ENCODE results near the gene CP. TPM values are rescaled to one million over a fixed set of nuclear protein-coding genes. Genes with fewer than 3 reads are reported as not detected.

CP gene
- total RNA-seq, 1 experiment from 2014 or later = 5.8 TPM

- Histone ChIP-seq H3K4me3 (ENCODE audit: low read depth in 2 of 2, low read length in 2 of 2) (no peak overlapping the region), H3K27ac (ENCODE audit: low read length) (no peak overlapping the region), H3K36me3 (ENCODE audit: control insufficient read depth, insufficient read depth, low read length) (peaks cover 73% of the 10 kb centered on the region), H3K4me1 (ENCODE audit: control insufficient read depth, insufficient read depth, low read length) (no peaks in the 10 kb centered on the region), H3K9me3 (ENCODE audit: control insufficient read depth, insufficient read depth, low read depth, low read length) (no peaks in the 10 kb centered on the region), H3K27me3 (ENCODE audit: control insufficient read depth, insufficient read depth, low read length) (no peaks in the 10 kb centered on the region)
- TF ChIP-seq, protein P1, sequence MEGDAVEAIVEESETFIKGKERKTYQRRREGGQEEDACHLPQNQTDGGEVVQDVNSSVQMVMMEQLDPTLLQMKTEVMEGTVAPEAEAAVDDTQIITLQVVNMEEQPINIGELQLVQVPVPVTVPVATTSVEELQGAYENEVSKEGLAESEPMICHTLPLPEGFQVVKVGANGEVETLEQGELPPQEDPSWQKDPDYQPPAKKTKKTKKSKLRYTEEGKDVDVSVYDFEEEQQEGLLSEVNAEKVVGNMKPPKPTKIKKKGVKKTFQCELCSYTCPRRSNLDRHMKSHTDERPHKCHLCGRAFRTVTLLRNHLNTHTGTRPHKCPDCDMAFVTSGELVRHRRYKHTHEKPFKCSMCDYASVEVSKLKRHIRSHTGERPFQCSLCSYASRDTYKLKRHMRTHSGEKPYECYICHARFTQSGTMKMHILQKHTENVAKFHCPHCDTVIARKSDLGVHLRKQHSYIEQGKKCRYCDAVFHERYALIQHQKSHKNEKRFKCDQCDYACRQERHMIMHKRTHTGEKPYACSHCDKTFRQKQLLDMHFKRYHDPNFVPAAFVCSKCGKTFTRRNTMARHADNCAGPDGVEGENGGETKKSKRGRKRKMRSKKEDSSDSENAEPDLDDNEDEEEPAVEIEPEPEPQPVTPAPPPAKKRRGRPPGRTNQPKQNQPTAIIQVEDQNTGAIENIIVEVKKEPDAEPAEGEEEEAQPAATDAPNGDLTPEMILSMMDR (IDR thresholded peaks at IDR 0.05) = no peak
- TF ChIP-seq, protein P2, sequence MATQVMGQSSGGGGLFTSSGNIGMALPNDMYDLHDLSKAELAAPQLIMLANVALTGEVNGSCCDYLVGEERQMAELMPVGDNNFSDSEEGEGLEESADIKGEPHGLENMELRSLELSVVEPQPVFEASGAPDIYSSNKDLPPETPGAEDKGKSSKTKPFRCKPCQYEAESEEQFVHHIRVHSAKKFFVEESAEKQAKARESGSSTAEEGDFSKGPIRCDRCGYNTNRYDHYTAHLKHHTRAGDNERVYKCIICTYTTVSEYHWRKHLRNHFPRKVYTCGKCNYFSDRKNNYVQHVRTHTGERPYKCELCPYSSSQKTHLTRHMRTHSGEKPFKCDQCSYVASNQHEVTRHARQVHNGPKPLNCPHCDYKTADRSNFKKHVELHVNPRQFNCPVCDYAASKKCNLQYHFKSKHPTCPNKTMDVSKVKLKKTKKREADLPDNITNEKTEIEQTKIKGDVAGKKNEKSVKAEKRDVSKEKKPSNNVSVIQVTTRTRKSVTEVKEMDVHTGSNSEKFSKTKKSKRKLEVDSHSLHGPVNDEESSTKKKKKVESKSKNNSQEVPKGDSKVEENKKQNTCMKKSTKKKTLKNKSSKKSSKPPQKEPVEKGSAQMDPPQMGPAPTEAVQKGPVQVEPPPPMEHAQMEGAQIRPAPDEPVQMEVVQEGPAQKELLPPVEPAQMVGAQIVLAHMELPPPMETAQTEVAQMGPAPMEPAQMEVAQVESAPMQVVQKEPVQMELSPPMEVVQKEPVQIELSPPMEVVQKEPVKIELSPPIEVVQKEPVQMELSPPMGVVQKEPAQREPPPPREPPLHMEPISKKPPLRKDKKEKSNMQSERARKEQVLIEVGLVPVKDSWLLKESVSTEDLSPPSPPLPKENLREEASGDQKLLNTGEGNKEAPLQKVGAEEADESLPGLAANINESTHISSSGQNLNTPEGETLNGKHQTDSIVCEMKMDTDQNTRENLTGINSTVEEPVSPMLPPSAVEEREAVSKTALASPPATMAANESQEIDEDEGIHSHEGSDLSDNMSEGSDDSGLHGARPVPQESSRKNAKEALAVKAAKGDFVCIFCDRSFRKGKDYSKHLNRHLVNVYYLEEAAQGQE (IDR thresholded peaks at IDR 0.05; ENCODE audit: insufficient read depth in 1 of 2, low read depth in 2 of 2, low read length in 1 of 2) = no peak
- ATAC-seq (no peak), DNase-seq (ENCODE audit: low read depth, low spot score) (no peak)
- intact Hi-C loops (cut with micrococcal nuclease; ENCODE audit: unreplicated experiment) (no loop called here), in situ Hi-C loops (cut with HindIII; ENCODE audit: low pct_unique_long_range_greater_than_20kb, low sequenced_read_pairs) (no loop called here)
- ChIA-PET CTCF (interaction anchor here (1.0 kb wide), 1 partner anchor 207 kb away, joined by 8 read pairs; no protein-coding TSS in a partner anchor), POLR2A (no interaction called here)
- BruUV-seq (replicated peaks) = no TSS peak
These were observed 58.6 kb downstream of the CP start for GRCh38 chr3:149163066-149163465.

- TF ChIP-seq POLR2AphosphoS5 (IDR thresholded peaks at IDR 0.05; ENCODE audit: low read depth, low read length) (no peak), TCF7L2 (IDR thresholded peaks at IDR 0.05; ENCODE audit: low read depth, low read length) (no peak), SIN3A (IDR thresholded peaks at IDR 0.05; ENCODE audit: borderline replicate concordance, insufficient read depth, low read depth, low read length) (no peak)
- TF ChIP-seq, protein P2 (IDR thresholded peaks at IDR 0.05; ENCODE audit: insufficient read depth in 1 of 2, low read depth in 2 of 2, low read length in 1 of 2) = no peak
- TF ChIP-seq, protein P1 (IDR thresholded peaks at IDR 0.05) = no peak
- Histone ChIP-seq H3K36me3 (ENCODE audit: control insufficient read depth, insufficient read depth, low read length) (peaks cover 72% of the 10 kb centered on the region), H3K4me3 (ENCODE audit: low read depth in 2 of 2, low read length in 2 of 2) (no peak overlapping the region), H3K9me3 (ENCODE audit: control insufficient read depth, insufficient read depth, low read depth, low read length) (no peaks in the 10 kb centered on the region), H3K4me1 (ENCODE audit: control insufficient read depth, insufficient read depth, low read length) (no peaks in the 10 kb centered on the region), H3K27ac (ENCODE audit: low read length) (no peak overlapping the region), H3K27me3 (ENCODE audit: control insufficient read depth, insufficient read depth, low read length) (no peaks in the 10 kb centered on the region)
- intact Hi-C loops (cut with micrococcal nuclease; ENCODE audit: unreplicated experiment) = no loop called here
- in situ Hi-C loops (cut with HindIII; ENCODE audit: low pct_unique_long_range_greater_than_20kb, low sequenced_read_pairs) = no loop called here
- CTCF ChIA-PET = interaction anchor here (1.0 kb wide), 1 partner anchor 206 kb away, joined by 8 read pairs; no protein-coding TSS in a partner anchor
- no TSS peak for BruUV-seq (replicated peaks)
- POLR2A ChIA-PET = interaction anchor here (0.6 to 0.7 kb wide), 4 partner anchors 54 to 1275 kb away, joined by 4 to 17 read pairs (median 10); no protein-coding TSS in a partner anchor
- DNase-seq (ENCODE audit: low read depth, low spot score) (no peak), ATAC-seq (no peak)
These were observed 59.6 kb downstream of the CP start for GRCh38 chr3:149162007-149162406.
